Neural crest cell (in vitro differentiated cells): ENCODE measurements around the gene SLAMF7. TPM values are rescaled to one million over a fixed set of nuclear protein-coding genes. Genes with fewer than 3 reads are reported as not detected.
"Not testable (repeated sequence)": the region's sequence is repeated elsewhere in the genome, so short reads cannot be mapped to it uniquely, and the experiment has no call there.

ENCODE experiments used
- DNase-seq: peaks from one replicate; pipeline ENCODE4 v3.0.0; 2021; ENCODE audit warnings: low read depth, mixed read lengths, low spot score
- H3K27ac Mint-ChIP-seq: one replicate; pipeline ENCODE4 v1.8.0; 2021; ENCODE audit warnings: mild to moderate bottlenecking, mixed read lengths; ENCODE audit not compliant: unreplicated experiment
- H3K27me3 Mint-ChIP-seq: 2 replicates; pipeline ENCODE4 v1.8.0; 2021; ENCODE audit warnings: low read depth, mild to moderate bottlenecking, mixed read lengths
- H3K36me3 Mint-ChIP-seq: 2 replicates; pipeline ENCODE4 v1.8.0; 2021; ENCODE audit warnings: low read depth, mild to moderate bottlenecking, mixed read lengths
- H3K4me1 Mint-ChIP-seq: 2 replicates; pipeline ENCODE4 v1.8.0; 2021; ENCODE audit warnings: mixed read lengths
- H3K4me3 Mint-ChIP-seq: one replicate; pipeline ENCODE4 v1.8.0; 2021; ENCODE audit warnings: mild to moderate bottlenecking, mixed read lengths
- H3K9me3 Mint-ChIP-seq: 2 replicates; pipeline ENCODE4 v1.8.0; 2021; ENCODE audit warnings: mixed read lengths
- total RNA-seq: library from RNA; stranded (reverse); gene quantifications from 2 replicates; pipeline ENCODE4 v1.2.1, GENCODE V29; 2021
- TF ChIP-seq, protein P1 (sequence below): fragments of 200-600 bp; sonication (generic); conservative IDR thresholded peaks from 2 replicates; pipeline ENCODE4 v1.5.0; 2021; ENCODE audit warnings: antibody characterized with exemption, mild to moderate bottlenecking

The SLAMF7 gene
- total RNA-seq, 1 donor from 2014 or later = not detected

- Mint-ChIP-seq H3K27ac (no peak overlapping the region), H3K36me3 (no peaks in the 10 kb centered on the region), H3K27me3 (peaks cover 13% of the 10 kb centered on the region), H3K9me3 (no peaks in the 10 kb centered on the region), H3K4me3 (no peak overlapping the region), H3K4me1 (no peaks in the 10 kb centered on the region)
- TF ChIP-seq, protein P1, sequence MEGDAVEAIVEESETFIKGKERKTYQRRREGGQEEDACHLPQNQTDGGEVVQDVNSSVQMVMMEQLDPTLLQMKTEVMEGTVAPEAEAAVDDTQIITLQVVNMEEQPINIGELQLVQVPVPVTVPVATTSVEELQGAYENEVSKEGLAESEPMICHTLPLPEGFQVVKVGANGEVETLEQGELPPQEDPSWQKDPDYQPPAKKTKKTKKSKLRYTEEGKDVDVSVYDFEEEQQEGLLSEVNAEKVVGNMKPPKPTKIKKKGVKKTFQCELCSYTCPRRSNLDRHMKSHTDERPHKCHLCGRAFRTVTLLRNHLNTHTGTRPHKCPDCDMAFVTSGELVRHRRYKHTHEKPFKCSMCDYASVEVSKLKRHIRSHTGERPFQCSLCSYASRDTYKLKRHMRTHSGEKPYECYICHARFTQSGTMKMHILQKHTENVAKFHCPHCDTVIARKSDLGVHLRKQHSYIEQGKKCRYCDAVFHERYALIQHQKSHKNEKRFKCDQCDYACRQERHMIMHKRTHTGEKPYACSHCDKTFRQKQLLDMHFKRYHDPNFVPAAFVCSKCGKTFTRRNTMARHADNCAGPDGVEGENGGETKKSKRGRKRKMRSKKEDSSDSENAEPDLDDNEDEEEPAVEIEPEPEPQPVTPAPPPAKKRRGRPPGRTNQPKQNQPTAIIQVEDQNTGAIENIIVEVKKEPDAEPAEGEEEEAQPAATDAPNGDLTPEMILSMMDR = no peak
- DNase-seq = no peak
Observed at GRCh38 chr1:160710517-160711252, 28.4 kb upstream of the SLAMF7 start.

DNA sequence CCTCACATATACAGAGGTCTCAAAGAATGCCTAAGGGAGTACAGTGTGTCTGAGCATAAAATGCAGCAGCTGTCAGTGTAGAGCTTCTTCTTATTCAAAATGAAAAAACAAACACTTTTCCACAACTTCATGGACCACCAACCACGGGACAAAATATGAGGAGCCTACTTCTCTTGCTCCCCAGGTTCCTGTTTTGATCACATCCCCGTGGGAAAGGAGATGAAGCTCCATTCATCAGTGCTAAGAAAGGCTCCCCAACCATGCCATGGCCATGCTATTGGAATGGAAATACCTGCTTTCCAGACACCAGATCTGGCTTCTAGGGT is 27.8 kb upstream of the SLAMF7 start:
- Mint-ChIP-seq H3K4me1 (no peaks in the 10 kb centered on the region), H3K36me3 (no peaks in the 10 kb centered on the region), H3K27ac (no peak overlapping the region), H3K4me3 (no peak overlapping the region), H3K9me3 (no peaks in the 10 kb centered on the region), H3K27me3 (peaks cover 13% of the 10 kb centered on the region)
- DNase-seq = no peak
- TF ChIP-seq, protein P1 = no peak

- Mint-ChIP-seq H3K4me3 (no peak within 1 kb of the TSS), H3K9me3 (no peaks in the 10 kb centered on the region), H3K27ac (no peak within 1 kb of the TSS), H3K27me3 (peaks cover 13% of the 10 kb centered on the region), H3K36me3 (no peaks in the 10 kb centered on the region), H3K4me1 (no peaks in the 10 kb centered on the region)
- DNase-seq = no peak
- TF ChIP-seq, protein P1 = no peak
Observed at GRCh38 chr1:160711602-160712311, 27.3 kb upstream of the SLAMF7 start, which contains the start of gene CD48. Gene CD48, minus strand, starts transcription at chr1:160711822. Its CDS starts 59 bp downstream, at chr1:160711763.

DNA sequence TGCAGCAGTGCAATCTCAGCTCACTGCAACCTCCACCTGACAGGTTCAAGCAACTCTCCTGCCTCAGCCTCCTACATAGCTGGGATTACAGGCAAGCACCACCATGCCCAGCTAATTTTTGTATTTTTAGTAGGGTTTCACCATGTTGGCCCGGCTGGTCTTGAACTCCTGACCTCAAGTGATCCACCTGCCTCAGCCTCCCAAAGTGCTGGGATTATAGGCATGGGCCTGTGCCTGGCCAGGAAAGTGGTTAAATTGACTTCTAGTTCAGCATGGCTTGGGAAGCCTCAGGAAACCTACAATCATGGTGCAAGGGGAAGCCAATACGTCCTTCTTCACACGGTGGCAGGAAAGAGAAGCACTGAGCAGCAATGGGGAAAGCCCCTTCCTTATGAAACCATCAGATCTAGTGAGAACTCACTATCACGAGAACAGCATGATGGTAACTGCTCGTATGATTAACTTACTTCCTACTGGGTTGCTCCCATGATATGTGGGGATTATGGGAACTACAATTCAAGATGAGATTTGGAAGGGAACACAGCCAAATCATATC is 26.4 kb upstream of the SLAMF7 start:
- not testable (repeated sequence) for H3K27ac Mint-ChIP-seq, H3K4me3 Mint-ChIP-seq, H3K9me3 Mint-ChIP-seq, H3K36me3 Mint-ChIP-seq, H3K4me1 Mint-ChIP-seq, DNase-seq
- H3K27me3 Mint-ChIP-seq = peaks cover 15% of the 10 kb centered on the region

DNA sequence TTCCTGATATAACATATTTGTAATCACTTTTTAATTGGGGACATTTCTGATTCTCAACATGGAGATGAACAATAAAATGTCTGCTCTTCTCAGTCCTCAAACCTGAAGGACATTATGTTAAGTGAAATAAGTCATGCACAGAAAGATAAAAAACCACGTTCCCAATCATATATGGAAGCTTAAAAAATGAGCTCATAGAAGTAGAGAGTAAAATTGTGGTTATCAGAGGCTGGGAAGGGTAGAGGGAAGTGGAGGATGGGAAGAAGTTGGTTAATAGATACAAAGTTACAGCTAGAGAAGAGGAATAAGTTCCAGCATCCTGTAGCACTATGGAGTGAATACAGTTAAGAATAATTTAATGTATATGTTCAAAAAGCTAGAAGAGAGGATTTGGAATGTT is 25.9 kb upstream of the SLAMF7 start:
- H3K9me3 Mint-ChIP-seq = no peaks in the 10 kb centered on the region
- no peak overlapping the region for H3K27ac Mint-ChIP-seq
- H3K4me1 Mint-ChIP-seq = no peaks in the 10 kb centered on the region
- no peaks in the 10 kb centered on the region for H3K36me3 Mint-ChIP-seq
- peaks cover 18% of the 10 kb centered on the region for H3K27me3 Mint-ChIP-seq
- TF ChIP-seq, protein P1 = no peak
- no peak overlapping the region for H3K4me3 Mint-ChIP-seq
- no peak for DNase-seq

DNA sequence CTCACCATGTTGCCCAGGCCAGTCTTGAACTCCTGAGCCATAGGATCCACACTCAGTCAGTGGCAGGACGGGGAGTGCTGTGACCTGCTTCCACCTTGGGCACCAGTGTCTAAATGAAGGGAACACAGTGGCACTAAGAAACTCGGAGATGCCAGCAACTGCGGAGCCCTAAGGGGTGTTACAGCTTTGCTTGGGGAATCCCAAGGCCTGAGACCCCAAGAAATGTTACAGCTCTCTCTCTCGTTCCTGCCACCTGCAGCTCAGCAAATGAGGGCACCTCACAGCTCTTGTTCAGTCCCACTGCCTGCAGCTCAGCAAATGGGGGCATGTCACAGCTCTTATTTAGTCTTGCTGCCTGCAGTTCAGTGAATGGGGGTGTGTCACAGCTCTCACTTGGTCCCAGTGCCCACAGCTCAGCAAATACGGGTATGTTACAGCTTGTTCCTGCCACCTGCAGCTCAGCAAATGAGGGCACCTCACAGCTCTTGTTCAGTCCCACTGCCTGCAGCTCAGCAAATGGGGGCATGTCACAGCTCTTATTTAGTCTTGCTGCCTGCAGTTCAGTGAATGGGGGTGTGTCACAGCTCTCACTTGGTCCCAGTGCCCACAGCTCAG is 24.9 kb upstream of the SLAMF7 start:
- H3K27ac Mint-ChIP-seq, H3K4me3 Mint-ChIP-seq, H3K4me1 Mint-ChIP-seq, H3K9me3 Mint-ChIP-seq, DNase-seq, H3K36me3 Mint-ChIP-seq: not testable (repeated sequence)
- H3K27me3 Mint-ChIP-seq = peaks cover 21% of the 10 kb centered on the region
